ENCODE results near the gene PMM2.

GRCh38 chr16:8889893-8890548 lies 92.4 kb downstream of the PMM2 start:
- TF ChIP-seq EZH2 (IDR thresholded peaks at IDR 0.05; ENCODE audit: insufficient read depth, poor library complexity, severe bottlenecking) (no peak), EZH2phosphoT487 (IDR thresholded peaks at IDR 0.05; ENCODE audit: insufficient read depth, low read depth) (no peak)
